DMS53 (cell line): ENCODE results near the gene MRPS12.

Source experiments
- DNase-seq: peaks from one replicate; lab custom pipeline; 2025; lab: John Stamatoyannopoulos, UW

The MRPS12 gene

DNA sequence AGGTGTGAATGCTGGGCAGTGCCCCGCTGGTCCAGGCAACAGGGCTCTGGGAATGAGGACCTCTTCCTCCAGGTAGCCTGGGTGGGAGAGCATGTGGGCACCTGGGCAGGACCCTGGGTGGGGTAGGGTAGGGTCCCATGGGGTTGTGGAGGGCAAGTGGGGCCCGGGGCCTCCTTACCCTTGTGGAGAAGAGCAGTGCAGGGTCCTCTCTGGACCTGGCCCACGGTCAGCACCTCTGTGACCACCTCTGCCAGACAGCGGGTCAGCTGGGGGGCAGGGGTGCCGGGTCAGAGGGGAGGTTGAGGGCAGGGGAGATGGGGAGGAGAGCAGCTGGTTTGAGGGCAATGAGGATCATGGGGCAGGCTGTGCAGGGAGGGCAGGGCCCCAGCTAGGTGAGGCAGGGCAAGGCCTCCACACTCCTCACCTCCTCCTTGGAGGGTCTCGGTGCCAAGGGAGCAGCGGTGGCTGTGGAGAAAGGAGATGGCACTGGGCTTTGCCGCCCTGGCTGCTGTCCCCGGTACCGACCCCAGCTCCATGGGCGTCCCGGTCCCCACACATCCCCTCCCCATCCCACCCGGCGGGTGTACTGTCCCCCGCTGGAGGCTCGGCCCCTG lies 19.2 kb upstream of the MRPS12 start:
- no peak for DNase-seq

DNA sequence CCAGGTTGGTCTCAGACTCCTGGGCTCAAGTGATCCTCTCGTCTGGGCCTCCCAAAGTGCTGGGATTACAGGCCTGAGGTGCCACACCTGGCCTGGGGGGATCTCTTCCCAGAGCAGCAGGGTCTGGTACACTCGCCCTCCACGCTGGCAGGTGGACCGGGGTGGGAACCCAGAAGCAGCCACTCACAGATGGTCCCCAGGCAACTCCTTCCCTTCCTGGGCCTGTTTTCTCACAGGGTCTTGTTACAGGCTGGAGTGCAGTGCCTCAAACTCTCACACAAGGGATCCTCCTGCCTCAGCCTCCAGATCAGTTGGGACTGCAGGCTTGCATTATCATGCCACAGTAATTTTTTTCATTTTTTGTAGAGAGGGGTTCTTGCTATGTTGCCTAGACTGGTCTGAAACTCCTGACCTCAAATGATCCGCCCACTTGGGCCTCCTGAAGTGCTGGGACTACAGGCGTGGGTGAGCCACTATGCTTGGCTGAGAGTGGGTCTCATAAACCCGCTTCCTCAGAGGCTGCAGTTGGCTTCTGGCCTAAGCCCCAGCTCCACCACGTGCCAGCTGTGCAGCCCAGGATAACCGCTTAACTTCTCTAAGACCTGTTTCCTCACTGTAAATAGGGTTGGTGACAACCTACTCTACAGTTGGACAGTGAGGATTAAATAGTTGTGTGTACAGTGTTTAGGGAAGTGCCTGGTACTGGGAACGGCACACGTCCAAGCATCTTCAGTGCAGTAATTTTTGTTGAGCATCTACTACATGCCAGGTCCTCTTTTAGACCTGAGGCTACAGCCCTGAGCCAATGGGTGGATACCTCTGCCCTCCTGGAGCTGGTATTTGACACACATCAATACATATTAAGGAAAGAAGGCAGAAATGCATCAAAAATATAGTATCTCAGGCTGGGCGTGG lies 17.9 kb upstream of the MRPS12 start:
- DNase-seq: no peak

DNA sequence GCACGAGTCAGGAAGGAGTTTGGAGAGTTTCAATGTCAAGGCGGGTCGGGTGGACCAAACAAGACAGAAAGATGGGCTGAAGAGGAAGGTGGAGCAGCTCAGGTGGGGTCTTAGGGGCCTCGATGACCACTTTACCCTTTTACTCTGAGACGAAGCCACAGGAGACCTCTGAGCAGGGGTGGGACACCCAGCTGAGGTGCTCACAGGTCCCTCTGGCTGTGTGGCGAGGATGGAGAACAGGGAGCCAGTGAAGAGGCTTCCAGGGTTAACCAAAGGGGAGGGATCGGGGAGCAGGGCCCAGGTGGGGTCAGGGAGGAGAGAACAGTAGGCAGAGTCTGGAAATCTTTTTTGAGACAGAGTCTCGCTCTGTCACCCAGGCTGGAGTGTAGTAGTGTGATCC lies 16.8 kb upstream of the MRPS12 start:
- no peak for DNase-seq

DNA sequence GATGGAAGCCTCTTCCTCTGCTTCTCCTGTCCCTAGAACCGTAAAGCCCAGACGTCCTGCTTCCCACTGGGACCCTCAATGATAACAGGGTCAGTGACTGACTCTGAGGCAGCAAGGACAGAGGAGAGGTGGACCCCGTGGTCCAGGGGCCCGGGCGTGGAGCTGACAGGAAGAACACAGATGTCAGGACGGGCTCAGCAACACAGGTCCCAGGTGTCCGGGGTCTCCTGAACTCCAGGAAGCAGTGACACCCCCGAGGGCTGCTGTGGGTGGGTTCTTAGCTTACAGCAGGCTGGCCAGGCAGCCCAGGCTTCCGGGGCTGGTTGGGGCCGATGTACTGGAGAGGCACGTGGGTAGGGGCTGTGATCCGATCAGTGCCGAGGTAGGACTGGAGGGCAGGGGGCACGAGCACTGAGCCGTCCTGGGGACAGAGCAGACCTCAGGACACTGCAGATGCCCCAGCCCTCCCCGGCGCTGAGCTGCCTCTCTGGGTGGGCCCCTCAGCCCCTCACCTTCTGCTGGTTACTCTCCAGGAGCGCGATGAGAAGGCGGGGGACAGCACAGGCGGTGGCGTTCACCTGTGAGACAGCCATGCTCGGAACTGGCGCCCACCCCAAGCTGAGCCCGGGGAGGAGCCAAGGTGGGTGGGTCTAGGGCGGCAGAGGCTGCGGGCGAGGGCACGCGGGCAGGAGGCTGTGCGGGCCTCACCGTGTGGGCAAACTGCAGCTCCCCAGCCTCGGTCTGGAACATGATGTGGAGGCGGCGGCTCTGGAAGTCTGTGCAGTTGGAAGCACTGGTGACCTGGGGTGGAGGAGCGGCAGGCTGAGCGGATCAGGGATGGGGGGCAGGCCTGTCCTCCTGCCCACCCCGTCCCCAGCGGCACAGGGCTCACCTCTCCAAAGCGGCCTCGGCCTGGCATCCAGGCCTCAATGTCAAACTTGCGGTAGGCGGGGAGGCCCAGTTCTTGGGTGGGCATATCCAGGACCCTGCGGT lies 15.1 kb upstream of the MRPS12 start:
- DNase-seq: no peak

DNA sequence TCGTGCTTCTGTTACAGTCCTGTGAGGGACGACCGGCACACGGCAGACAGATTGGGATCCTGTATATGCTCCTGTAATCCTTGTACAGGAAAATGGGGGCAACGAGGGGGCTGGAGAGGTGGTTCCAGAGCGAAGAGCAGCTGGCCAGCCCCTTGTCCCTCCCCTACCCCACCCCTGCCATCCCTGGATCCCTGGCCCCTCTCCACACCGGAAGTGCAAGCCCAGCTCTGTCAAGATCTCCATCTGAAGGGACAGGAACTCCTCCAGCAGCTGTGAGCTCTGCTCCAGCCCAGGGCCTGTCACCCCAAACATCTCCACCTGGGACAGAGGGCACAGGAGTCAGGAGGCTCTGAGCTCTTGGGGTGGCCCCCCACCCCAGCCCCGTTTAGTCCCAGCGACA lies 13.2 kb upstream of the MRPS12 start:
- DNase-seq: no peak

DNA sequence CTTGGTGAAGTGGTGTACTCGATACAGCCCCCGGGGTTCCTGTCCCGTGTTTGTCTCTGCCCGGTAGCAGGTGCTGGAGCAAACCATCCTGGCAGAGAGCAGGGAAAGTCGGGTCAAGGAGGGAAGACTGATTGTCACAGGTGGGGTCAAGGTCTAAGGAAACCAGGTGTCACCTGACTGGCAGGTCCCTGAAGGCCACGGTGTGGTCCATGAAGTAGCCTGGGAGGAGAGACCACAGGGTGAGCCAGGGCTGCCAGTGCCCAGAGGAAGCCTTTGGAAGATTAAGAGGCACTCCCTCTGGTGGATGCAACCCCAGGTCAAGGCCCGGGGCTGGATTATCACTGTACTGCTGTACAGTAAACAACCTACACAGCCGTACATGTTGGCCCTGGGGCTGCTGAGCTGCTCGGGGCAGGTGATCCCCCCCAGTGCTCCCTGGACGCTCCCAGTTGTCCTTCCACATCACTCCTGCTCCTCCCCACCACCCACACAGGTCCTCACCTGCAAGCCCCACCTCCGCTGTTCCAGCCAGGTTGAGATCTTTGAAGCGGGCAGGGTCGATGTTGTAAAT lies 12.7 kb upstream of the MRPS12 start:
- peak; percentile 61 for DNase-seq

DNA sequence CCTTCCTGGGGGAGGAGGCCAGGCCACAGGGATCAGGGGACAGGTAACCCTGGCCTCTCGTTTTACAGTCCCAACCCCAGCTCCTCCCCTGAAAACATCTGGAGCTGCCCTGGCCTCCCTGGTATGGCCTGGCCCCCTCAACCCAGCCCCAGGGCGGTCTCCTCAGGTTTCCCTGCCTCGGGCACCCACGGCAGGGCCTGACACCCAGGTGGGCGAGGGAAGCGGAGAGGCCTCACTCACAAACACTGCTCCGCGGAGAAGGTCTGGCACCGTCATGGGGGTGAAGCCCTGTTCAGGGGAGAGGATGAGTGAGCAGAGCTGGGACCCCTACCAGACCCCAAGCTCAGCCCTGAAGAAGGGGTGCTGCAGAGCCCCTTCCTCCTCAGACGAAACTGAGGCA lies 12.2 kb upstream of the MRPS12 start:
- no peak for DNase-seq

DNA sequence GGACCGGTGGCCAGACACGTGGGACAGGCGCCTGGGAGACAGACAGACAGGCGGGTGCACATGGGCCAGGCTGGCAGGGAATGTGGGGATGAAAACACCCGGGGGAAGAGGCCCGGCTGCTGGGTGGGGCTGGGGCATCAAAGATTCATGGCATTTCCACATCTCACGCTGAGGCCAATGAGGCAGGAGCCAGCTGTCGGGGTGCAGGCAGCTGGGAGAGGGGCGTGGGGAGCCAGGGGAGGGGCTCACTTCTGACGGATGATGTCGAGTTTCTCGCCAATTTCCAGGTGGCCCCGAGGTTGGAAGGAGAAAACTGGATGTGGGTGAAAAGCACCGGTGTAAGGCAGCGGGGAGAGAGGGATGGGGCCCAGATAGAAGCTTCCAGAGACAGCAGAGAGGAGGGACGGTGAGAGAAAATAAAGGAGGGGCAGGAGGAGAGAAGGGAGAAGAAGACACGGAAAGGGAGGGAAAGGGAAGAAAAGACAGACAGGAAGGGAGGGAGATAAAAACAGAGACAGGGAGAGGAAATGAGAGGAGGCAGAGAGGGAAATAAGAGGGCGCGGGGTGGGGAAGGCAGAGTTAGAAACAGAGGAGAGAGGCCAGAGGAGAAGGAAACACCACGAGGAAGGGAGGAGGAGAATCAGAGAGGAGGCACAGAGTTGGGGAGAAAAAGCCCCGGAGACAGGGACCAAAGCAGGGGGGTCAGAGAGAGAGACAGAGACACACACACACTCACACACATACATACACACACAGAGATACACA lies 10.7 kb upstream of the MRPS12 start:
- no peak for DNase-seq

DNA sequence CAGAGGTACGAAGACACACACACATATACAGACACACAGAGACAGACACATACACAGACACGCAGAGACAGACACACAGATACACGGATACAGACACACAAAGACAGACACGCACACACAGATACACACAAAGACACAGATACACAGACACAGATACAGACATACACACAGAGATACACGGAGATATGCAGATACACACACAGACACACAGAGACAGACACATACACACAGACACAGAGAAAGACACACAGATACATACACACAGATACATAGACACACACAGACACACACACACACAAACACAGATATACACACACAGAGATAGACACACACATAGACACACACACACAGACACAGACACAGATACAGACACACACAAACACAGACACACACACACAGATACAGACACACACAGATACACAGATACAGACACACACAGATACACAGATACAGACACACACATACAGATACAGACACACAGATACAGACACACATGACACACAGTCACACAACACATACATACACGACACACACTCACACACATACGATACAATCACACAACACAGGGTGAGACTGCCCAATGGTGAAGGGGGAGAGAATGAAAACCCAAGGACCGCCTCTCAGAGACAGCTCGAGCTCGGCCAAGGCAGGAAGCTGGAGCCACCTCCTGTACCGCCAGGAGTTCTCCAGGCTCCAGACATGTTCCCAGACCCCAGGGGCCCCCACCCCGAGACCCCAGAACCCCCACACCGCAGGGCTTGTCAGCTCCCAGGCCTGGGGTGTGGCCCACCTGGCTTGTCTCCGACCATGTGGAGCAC lies 9.9 kb upstream of the MRPS12 start:
- DNase-seq: no peak

DNA sequence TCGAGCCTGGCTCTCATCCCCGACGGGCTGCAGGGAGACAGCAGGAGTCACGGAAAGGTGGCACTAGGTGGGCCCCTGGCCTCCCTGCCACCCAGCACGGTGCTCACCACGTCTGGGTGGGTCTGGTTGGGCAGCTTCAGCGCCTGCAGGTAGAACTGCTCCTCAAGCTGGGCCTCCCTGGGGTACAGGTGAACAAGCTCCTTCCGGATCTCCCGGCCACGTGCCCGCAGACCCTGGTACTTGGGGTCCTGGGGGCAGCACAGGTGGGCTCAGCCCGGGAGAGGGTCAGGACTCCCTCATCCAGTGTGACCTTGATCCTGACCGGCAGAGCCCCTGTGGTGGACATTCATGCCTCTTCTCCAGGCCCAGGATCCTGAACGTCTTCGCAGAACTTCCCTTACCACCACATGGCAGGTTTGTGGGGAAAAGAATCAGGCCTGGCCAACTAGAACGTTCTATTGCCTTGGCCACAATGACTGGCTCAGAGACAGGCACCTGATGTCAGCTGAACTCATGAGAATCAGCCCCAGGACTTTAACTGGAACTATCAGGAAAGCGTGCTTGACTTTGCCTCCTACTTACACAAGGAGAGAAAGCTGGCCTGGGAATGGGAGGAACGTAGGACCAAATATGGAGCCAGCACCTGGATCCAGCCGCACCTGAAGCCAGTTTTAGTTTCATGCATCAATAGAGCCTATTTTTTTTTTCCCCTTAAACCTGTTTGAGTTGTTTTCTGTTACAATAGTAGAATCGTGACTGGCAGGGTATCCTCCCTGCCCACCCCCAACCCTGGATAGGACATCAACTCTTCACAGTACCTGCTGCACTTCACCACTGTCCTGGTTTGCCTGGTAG lies 9.1 kb upstream of the MRPS12 start:
- no peak for DNase-seq

DNA sequence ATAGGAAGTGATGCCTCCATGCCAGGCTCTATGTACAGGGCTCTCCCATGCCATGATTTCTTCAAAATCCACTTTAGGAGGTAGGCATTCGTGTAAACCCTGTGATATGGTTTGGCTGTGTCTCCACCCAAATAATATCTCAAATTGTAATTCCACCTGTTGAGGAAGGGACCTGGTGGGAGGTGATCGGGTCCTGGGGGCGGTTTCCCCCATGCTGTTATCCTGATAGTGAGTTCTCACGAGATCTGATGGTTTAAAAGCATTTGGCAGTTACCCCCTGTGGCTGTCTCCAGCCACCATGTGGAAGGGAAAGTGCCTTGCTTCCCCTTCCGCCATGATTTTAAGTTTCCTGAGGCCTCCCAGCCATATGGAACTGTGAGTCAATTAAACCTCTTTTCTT lies 8.3 kb upstream of the MRPS12 start:
- no peak for DNase-seq

DNA sequence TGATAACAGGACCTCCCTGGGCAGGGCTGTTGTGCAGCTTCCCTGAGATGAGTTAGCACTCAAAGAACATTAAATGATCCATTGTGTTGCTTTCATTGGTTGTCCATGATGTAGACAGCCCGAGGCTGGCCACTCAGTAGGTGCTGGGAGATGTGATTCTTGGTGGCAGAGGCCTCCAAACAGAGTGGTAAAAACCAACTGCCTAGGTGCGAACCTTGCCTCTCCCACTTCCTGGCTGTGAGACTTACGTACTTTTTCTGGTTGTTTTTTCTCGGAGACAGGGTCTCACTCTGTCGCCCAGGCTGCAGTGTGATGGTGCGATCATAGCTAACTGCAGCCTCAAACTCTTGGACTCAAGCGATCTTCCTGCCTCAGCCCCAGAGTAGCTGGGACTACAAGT lies 6.4 kb upstream of the MRPS12 start:
- DNase-seq: no peak

DNA sequence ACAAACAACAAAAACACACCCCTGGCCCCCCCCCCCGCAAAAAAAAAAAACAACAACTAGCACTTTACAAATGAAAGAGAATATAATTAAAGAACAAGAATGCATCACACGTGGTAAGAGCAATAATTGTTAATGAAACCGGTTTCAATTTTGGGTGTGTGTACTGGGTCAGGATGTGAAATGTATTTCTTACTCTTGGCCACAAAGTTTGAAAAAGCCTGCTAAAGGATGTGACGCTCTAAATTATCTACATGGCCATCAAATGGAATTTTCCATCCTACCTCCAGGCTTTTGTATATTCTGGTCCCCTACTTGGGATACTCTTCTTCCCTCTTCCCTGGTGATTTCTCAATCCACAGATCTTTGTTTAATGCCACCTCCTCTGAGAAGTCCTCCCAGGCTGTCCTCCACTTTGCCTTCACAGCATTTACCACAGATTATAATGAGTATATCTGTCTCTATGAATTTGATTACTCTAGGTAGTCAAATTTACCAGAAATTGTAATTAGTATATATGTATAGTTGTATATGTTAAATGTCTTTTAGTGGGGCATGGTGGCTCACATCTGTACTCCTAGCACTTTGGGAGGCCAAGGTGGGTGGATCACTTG lies 2.2 kb upstream of the MRPS12 start:
- no peak for DNase-seq

DNA sequence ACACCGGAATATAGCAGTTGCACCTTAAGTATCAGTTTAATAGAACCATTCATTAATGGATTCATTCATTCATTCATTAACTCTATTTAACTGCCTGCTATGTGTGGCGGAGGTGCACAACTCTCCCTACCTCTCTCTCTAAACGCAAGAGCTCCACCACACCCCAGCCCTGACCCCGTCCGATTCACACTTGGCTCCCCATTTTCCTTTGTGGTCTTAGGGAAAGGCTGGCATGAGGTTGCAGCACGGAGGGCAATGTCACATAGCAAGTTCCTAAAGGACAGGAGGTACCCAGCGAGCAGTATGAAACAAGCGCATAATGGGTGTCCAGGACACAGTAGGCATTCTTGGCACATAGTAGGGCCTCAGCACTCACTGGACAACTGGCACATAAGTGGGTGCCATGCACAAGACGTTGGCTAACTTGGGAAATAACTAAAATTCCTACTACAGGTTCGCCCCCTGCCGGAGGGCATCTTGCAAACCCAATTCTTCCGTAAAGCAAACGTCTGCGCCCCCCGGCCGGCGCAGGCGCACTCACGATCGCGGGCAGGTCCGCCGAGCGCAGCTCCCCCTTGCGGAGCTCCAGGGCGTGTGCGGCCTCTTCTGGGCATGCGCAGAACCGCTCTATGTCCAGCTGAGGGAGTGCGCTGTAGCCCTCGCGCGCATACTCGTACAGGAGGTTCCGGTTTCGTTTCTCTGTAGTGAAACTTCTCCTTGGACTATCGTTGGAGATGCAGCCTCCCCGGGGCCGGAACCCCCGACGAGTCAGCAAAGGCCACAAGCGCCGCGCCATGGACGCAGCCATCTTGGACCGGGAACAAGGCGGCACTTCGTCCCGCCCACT lies 592 bp upstream of the MRPS12 start, which contains the start of gene SARS2:
SARS2 (minus strand) TSS at position 835 of the 847 bp plus-strand sequence; CDS start at position 808, 27 bp downstream.
- peak; percentile 97 for DNase-seq

DNA sequence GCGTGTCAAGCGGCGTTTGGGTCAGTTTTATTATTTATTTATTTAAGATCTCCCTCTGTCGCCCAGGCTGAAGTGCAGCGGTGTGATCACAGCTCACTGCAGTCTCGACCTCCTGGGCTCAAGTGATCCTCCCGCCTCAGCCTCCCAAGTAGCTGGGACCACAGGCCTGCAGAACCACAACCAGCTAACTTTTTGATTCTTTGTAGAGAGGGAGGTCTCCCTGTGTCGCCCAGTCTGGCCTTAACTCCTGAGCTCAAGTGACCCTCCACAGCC lies 713 bp downstream of the MRPS12 start:
- DNase-seq: no peak

DNA sequence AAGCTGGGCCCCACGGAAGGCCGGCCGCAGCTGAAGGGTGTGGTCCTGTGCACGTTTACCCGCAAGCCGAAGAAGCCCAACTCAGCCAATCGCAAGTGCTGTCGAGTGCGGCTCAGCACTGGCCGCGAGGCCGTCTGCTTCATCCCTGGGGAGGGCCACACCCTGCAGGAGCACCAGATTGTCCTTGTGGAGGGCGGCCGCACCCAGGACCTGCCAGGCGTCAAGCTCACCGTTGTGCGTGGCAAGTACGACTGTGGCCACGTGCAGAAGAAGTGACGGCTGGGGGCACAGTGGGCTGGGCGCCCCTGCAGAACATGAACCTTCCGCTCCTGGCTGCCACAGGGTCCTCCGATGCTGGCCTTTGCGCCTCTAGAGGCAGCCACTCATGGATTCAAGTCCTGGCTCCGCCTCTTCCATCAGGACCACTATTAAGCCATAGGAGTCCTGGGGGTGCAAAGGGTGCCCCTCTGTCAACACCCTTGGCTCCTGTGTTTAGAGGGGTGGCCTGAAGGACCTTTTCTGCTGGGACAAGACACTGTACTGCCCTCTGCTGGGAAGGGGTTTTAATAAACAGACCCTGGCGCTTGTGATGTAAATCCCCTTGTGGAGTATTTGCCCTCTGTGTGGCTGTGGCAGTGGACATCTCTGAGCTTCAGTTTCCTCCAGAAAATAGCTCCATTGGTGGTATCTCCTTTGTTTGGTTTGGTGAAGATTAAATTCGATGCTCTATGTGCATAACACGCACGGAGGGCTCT lies 1.9 kb downstream of the MRPS12 start:
- peak; percentile 35 for DNase-seq

DNA sequence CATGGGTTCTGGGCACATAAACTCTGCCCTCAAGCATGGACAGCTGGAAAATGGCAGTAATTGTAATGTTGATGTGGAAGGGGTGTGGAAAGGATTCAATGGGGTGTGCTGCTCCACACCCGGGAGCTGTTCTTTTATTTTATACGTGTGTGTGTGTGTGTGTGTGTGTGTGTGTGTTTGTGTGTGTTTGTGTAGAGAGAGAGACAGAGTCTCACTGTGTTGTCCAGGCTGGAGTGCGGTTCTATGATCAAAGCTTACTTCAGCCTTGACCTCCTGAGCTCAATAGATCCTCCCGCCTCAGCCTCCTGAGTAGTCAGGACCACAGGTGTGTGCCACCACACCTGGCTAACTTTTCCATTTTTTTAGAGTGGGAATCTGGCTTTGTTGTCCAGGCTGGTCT lies 2.8 kb downstream of the MRPS12 start:
- no peak for DNase-seq
